HG03045 (cell line): Measurements from ENCODE around the gene CCDC198.

Experiments
- ATAC-seq: cut with Tn5 transposase; IDR thresholded peaks from one replicate; pipeline ENCODE4 v1.9.1; 2021; ENCODE audit warnings: mild to moderate bottlenecking, moderate library complexity; ENCODE audit not compliant: unreplicated experiment

The CCDC198 gene

GRCh38 chr14:57464008-57464730, 29.5 kb downstream of the CCDC198 start:
- peak; percentile 74 for ATAC-seq

- ATAC-seq: no peak
Measured at GRCh38 chr14:57462551-57462950, 31.1 kb downstream of the CCDC198 start.

- ATAC-seq: no peak
Measured at GRCh38 chr14:57461777-57462320, 31.8 kb downstream of the CCDC198 start.

GRCh38 chr14:57435923-57436322, 57.7 kb downstream of the CCDC198 start:
- no peak for ATAC-seq

- ATAC-seq: no peak
Measured at GRCh38 chr14:57420986-57421385, 72.7 kb downstream of the CCDC198 start.

GRCh38 chr14:57420033-57420432, 73.6 kb downstream of the CCDC198 start:
- no peak for ATAC-seq
